GM18873 (cell line): ENCODE measurements around the gene DHRS12.
A peak's percentile ranks its signal among the peaks of the same experiment; 100 is the strongest.
"Not testable (repeated sequence)": the region's sequence is repeated elsewhere in the genome, so short reads cannot be mapped to it uniquely, and the experiment has no call there.

ENCODE experiments used
- ATAC-seq: cut with Tn5 transposase; IDR thresholded peaks from one replicate; pipeline ENCODE4 v1.9.1; 2021; ENCODE audit warnings: mild to moderate bottlenecking, moderate library complexity, moderate number of reproducible peaks; ENCODE audit not compliant: unreplicated experiment, low FRiP score

The DHRS12 gene

GRCh38 chr13:51828730-51829567, 25.0 kb upstream of the DHRS12 start:
- ATAC-seq: no peak

DNA sequence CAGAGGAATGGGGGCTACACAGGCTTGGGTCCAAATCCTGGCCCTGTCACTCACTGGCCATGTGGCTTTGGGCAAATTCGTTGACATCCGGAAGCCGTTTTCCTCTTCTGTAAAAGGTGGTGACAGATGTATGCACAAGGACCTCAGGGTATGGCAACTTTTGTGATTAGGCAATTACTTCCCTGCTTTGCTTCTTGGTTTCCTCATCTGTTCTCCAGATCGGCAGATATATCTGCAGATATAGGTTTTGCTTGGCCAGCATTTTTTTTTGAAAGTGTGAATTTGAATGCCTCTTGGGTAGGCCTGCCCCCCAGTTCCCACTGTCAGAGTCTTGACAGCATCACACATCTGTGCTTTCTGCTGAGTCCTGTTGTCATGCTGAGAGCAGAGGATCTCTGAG, 23.3 kb upstream of the DHRS12 start:
- no peak for ATAC-seq

DNA sequence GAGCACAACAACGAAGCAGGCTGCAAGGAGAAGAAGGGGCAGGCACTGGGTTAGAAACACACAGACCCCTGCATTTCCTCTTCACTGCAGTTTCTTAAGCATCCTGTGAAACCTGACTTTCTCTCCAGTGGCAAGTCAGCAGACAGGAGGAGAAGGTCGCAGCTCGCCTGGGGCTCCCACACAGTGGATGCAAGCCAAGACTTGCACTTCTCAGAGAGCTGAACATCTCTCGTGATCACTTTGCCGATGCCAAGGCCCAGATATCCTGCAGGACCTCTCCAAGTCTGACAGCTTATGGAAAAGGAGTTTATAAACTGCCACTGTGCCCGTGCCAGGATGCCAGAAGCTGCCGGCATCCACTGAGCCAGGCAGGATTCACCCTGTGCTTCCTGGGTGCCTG, 22.6 kb upstream of the DHRS12 start:
- ATAC-seq: no peak

GRCh38 chr13:51825681-51826254, 21.8 kb upstream of the DHRS12 start:
- no peak for ATAC-seq

GRCh38 chr13:51825165-51825592, 21.2 kb upstream of the DHRS12 start:
- no peak for ATAC-seq

DNA sequence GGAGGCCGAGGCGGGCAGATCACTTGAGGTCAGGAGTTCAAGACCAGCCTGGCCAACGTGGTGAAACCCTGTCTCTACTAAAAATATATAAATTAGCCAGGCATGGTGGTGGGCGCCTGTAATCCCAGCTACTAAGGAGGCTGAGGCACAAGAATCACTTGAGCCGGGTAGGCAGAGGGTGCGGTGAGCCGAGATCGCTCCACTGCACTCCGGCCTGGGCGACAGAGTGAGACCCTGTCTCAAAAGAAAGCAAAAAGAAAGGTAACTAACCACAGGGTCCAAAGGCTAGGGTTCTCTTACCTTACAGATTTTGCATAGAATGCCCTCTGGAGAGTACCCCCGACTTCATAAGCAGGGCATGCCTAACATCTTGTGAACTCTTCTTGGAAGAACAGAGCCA, 20.7 kb upstream of the DHRS12 start:
- ATAC-seq: not testable (repeated sequence)

- no peak for ATAC-seq
Measured at GRCh38 chr13:51823863-51824262, 19.9 kb upstream of the DHRS12 start.

- ATAC-seq: no peak
Measured at GRCh38 chr13:51823359-51823758, 19.4 kb upstream of the DHRS12 start.

DNA sequence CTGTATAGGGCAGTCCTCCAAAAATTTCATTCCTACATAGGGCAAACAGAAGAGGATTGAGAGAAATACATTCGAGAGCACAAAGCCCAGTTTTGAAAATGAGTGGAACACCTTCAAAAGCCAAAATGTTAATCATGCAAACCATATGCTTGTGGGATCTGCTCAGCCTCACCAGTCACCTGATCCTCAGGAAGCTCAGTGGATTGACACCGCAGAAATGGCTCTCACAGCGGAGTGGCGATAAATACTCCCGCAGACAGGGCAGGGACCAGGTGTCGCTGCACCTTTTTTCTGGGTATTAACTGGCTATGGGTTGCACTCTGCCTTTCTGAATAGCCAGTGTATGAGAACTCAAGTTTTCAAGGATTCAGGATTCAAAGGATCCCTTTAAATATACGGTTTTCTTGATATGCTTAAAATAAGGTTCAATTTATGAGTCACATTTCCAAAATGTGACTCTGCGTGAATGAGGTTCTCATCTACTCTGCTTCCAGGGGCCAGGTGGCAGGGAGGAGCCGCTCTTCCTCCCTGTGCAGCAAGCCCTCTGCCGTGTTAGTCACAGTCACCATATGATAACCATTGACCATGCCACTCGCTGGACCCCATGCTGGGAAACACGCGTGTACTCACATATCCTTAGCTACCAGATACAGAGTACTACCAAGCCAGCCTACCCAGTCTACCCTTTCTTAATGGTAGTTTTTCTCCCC, 18.3 kb upstream of the DHRS12 start:
- no peak for ATAC-seq

GRCh38 chr13:51821606-51822005, 17.6 kb upstream of the DHRS12 start:
- ATAC-seq: no peak

DNA sequence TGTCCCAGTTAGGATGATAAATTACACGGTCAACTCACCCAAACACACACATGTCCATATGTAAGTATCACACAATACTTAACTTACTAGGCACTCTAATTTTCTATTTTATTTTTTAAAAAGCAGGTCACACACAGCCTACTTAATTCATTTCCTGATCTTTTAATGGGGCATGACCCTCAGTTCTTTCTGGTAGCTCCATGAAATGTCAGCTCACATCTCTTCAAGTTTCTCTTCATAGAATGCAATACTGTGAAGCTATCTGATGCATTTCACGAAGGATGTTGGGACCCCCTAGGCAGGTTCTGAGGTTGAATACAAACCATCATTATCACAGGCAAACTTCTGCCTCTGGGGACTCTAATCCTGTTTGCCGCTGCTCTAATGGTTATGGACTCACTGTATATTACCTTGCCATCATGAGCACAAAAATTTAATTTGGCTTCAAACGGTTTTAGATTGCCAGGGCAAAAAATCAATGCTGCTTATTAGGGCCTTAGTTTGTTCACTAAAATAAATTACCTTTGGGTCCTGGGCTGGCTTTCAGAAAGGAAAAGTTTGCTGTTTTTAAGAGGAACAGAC, 16.1 kb upstream of the DHRS12 start:
- ATAC-seq: no peak

GRCh38 chr13:51819544-51819943, 15.6 kb upstream of the DHRS12 start:
- no peak for ATAC-seq

GRCh38 chr13:51818781-51819511, 15.0 kb upstream of the DHRS12 start:
- ATAC-seq: no peak

- ATAC-seq: no peak
Measured at GRCh38 chr13:51818276-51818675, 14.3 kb upstream of the DHRS12 start.

DNA sequence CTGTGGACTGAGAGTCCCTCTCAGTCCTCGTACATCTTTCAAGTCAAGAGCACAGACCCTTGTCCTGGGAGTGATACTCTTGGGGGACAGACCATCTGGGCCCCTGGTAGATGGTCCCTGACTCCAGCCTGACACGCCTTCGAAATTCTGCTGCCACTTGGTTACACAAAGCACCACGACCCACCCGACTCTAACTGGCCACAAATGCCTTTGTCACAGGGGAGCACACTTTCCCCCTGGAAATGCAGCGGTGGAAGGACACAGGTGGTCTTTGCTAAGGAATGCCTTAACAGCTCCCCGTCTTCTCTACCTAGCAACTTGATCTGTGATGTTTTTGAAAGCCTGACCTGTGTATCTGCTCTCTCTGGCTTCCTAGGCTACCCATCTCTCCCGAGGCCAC, 13.8 kb upstream of the DHRS12 start:
- ATAC-seq: no peak

DNA sequence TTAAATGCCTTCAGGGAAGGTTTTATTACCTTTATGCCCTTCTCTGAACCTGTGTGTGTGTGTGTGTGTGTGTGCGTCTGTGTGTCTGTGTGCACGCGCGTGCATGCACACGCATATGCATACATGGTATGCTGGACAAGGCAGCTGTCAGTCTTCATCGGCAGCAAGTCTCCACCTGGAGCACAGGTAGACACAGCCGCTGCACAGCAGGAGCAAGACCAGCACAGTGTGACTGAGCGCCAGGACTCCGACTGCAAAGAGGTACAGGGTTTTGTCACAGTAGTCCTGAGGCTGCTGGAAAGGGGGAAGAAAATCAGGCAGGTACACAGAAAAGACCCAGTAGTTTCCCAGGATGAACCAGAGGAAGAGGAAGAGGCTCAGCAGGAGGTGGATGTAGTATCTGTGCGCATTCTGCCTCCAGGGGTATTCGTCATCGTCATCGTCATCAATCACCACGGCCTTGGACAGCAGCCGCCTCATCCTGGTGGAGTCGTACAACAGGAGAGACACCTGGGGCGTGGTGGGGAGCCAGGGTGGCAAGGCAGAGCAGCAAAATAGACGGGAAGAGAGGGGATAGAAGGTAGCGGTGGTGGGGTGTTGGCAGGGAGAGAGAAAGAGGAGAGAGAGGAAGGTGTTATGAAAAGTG, 12.8 kb upstream of the DHRS12 start:
- no peak for ATAC-seq

DNA sequence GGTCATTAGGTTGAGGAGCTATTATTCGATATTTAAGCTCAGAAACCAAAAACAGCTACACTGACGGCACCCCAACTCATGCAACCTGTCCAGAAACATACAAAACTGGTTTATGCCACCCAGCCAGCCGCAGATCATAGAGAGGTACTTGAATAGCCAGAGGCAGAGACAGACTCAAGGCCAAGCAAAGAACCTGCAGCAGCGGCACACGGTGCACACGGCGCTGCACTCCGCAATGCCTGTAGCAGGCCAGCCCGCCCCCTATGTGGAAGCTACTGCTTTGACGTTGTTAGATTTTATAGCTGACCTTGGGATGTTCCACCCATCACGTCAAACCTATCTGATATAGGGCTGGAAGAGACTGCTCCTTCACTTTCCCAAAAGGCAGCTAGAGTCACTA, 11.9 kb upstream of the DHRS12 start:
- ATAC-seq: no peak

- peak; percentile 77 for ATAC-seq
Measured at GRCh38 chr13:51814825-51815650, 11.1 kb upstream of the DHRS12 start.

GRCh38 chr13:51814071-51814470, 10.1 kb upstream of the DHRS12 start:
- no peak for ATAC-seq
